Gastrocnemius medialis (tissue), 4 donors: Measurements from ENCODE around the gene PSME3IP1. TPM values are rescaled to one million over a fixed set of nuclear protein-coding genes. Genes with fewer than 3 reads are reported as not detected.
"Not testable (repeated sequence)": the region's sequence is repeated elsewhere in the genome, so short reads cannot be mapped to it uniquely, and the experiment has no call there.

Source experiments
- ATAC-seq, 2 donors: fragments of 150-250 bp; one replicate each; pipeline ENCODE4 v1.9.1; 2016
- DNase-seq, 2 donors: peaks; one replicate each; pipeline ENCODE4 v3.0.0-alpha.2; 2019
- H3K27ac ChIP-seq, 4 donors: fragments of 200-600 bp; sonication (generic); 1 replicate in 1 of 4; 2 replicates in 3 of 4; pipeline ENCODE4 v1.5.1; 2016 to 2018; ENCODE audit warnings: mild to moderate bottlenecking in 2 of 4, moderate library complexity in 1 of 4
- H3K27me3 ChIP-seq, 3 donors: fragments of 200-600 bp; sonication (generic) in 2 of 3; 1 replicate in 1 of 3; 2 replicates in 2 of 3; pipeline versions ENCODE4 v1.5.1 to v1.6.0; 2016 to 2019; ENCODE audit warnings: mild to moderate bottlenecking in 1 of 3, moderate library complexity in 1 of 3
- H3K36me3 ChIP-seq, 2 donors: fragments of 200-600 bp; sonication (generic) in 1 of 2; one replicate each; pipeline ENCODE4 v1.5.1; 2017 to 2018
- H3K4me1 ChIP-seq, 2 donors: fragments of 200-600 bp; sonication (generic) in 1 of 2; one replicate each; pipeline ENCODE4 v1.5.1; 2016 to 2017; ENCODE audit warnings: mild to moderate bottlenecking in 2 of 2
- H3K4me3 ChIP-seq, 4 donors: fragments of 200-600 bp; sonication (generic) in 3 of 4; 1 replicate in 1 of 4; 2 replicates in 3 of 4; pipeline ENCODE4 v1.5.1; 2016 to 2019; ENCODE audit warnings: mild to moderate bottlenecking in 2 of 4
- H3K9me3 ChIP-seq, 3 donors: fragments of 200-600 bp; sonication (generic) in 2 of 3; 1 replicate in 1 of 3; 2 replicates in 2 of 3; pipeline ENCODE4 v1.5.1; 2016 to 2019
- CTCF ChIP-seq, 5 experiments: fragments of 450-650 bp in 3 of 5; fragments of 200-600 bp in 2 of 5; sonication (generic) in 2 of 5; IDR thresholded peaks in 4 of 5; conservative IDR thresholded peaks in 1 of 5; 1 replicate in 4 of 5; 2 replicates in 1 of 5; pipeline ENCODE4 v1.5.1; 2016 to 2019; ENCODE audit warnings: antibody characterized with exemption in 5 of 5, mild to moderate bottlenecking in 3 of 5, moderate library complexity in 3 of 5
- POLR2A ChIP-seq, 2 donors: fragments of 450-650 bp; IDR thresholded peaks; one replicate each; pipeline ENCODE4 v1.6.1; 2017; ENCODE audit warnings: antibody characterized with exemption in 2 of 2, mild to moderate bottlenecking in 2 of 2, moderate library complexity in 2 of 2
- in situ Hi-C, 4 donors: fragments of 200-750 bp; cut with MboI; loops; one replicate each; pipeline versions ENCODE4 v1.15.0 to v1.8.0; 2017; ENCODE audit warnings: low sequenced_read_pairs in 4 of 4
- intact Hi-C: fragments of 100-400 bp; cut with DNase I; formaldehyde crosslinking; loops from one replicate; pipeline ENCODE4 v1.15.1; 2023; ENCODE audit warnings: low total_unique reads
- total RNA-seq, 4 donors: library from RNA; depleted of rRNA; stranded (reverse); fragments of >200 nt; gene quantifications; one replicate each; pipeline versions ENCODE4 v1.1.0 to v1.2.3, GENCODE V29; 2016

The PSME3IP1 gene
- total RNA-seq, 4 donors from 2014 or later: 43.8 to 57.6 (median 53.4) TPM

DNA sequence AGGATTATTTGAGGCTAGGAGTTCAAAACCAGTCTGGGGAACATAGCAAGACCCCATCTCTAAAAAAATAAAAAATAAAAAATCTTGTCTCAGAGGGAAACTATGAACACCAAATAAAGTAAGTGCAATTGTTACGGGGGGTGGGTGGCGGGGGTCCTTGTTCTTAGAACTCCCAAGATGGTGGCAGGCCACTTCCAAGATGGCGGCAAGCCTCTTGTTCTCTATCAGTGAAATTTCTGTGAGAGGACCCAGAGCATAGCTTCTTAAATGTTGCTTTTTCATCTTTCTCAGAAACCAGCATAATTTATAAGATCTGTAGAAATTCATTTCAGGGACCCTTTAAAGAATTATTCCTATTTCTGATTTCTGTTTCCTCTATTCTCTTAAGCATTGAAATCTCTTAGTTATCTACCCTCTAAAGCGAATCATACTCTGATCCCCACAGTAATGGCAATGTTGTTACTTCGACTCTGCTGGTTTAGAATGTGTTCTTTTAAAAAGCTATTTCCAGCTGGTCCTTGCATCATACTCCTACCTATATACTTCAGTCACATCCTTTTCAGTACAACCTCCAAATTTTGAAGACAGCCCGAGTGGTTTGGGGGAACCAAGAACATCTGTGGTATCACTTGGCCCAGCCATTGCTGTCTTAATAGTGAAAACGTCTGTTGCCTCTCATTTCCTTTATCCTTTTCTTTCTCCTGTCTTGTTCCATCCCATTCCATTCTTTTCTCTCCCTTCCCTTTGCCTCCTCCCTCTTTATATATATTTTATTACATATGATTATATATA is 16.5 kb upstream of the PSME3IP1 start:
- H3K36me3 ChIP-seq: peaks cover 0 to 26% of the 10 kb centered on the region in 2 donors
- intact Hi-C loops (no loop called here), in situ Hi-C loops (no loop called here)
- H3K9me3 ChIP-seq: no peaks in the 10 kb centered on the region
- TF ChIP-seq CTCF (IDR thresholded peaks at IDR 0.05 in 4 of 5, conservative IDR thresholded peaks at IDR 0.05 in 1 of 5) (no peak), POLR2A (IDR thresholded peaks at IDR 0.05) (no peak)
- H3K4me1 ChIP-seq: no peaks in the 10 kb centered on the region
- ATAC-seq (no peak), DNase-seq (no peak)
- no peak overlapping the region for H3K4me3 ChIP-seq
- no peaks in the 10 kb centered on the region for H3K27me3 ChIP-seq
- H3K27ac ChIP-seq: no peak overlapping the region

DNA sequence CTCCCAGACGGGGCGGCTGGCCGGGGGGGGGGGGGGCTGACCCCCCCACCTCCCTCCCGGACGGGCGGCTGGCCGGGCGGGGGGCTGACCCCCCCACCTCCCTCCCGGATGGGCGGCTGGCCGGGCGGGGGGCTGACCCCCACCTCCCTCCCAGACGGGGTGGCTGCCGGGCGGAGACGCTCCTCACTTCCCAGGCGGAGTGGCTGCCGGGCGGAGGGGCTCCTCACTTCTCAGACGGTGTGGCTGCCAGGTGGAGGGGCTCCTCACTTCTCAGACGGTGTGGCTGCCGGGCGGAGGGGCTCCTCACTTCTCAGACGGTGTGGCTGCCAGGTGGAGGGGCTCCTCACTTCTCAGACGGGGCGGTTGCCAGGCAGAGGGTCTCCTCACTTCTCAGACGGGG is 15.1 kb upstream of the PSME3IP1 start:
- in situ Hi-C loops, H3K27ac ChIP-seq, DNase-seq, H3K4me1 ChIP-seq, H3K9me3 ChIP-seq, intact Hi-C loops, H3K27me3 ChIP-seq, H3K4me3 ChIP-seq, ATAC-seq: not testable (repeated sequence)
- peaks cover 0 to 15% of the 10 kb centered on the region in 2 donors for H3K36me3 ChIP-seq

DNA sequence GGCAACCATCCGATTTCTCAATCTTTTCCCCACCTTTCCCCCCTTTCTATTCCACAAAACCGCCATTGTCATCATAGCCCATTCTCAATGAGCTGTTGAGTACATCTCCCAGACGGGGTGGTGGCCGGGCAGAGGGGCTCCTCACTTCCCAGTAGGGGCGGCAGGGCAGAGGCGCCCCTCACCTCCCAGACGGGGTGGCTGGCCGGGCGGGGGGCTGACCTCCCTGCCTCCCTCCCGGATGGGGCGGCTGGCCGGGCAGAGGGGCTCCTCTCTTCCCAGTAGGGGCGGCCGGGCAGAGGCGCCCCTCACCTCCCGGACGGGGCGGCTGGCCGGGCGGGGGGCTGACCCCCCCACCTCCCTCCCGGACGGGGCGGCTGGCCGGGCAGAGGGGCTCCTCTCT is 14.5 kb upstream of the PSME3IP1 start:
- in situ Hi-C loops, H3K4me1 ChIP-seq, H3K4me3 ChIP-seq, DNase-seq, intact Hi-C loops, H3K9me3 ChIP-seq, H3K27me3 ChIP-seq, ATAC-seq, H3K27ac ChIP-seq: not testable (repeated sequence)
- peaks cover 0 to 10% of the 10 kb centered on the region in 2 donors for H3K36me3 ChIP-seq

- Histone ChIP-seq H3K9me3 (no peaks in the 10 kb centered on the region), H3K36me3 (no peaks in the 10 kb centered on the region), H3K4me3 (no peak overlapping the region), H3K27me3 (no peaks in the 10 kb centered on the region), H3K27ac (no peak overlapping the region), H3K4me1 (peaks cover under 1 to 1% of the 10 kb centered on the region in 2 donors)
- no peak for DNase-seq
- TF ChIP-seq POLR2A (IDR thresholded peaks at IDR 0.05): no peak
- TF ChIP-seq CTCF (IDR thresholded peaks at IDR 0.05 in 4 of 5, conservative IDR thresholded peaks at IDR 0.05 in 1 of 5): no peak
- in situ Hi-C loops: no loop called here
- no peak for ATAC-seq
- intact Hi-C loops: no loop called here
Observed at GRCh38 chr16:57196753-57197152, 10.9 kb upstream of the PSME3IP1 start.

DNA sequence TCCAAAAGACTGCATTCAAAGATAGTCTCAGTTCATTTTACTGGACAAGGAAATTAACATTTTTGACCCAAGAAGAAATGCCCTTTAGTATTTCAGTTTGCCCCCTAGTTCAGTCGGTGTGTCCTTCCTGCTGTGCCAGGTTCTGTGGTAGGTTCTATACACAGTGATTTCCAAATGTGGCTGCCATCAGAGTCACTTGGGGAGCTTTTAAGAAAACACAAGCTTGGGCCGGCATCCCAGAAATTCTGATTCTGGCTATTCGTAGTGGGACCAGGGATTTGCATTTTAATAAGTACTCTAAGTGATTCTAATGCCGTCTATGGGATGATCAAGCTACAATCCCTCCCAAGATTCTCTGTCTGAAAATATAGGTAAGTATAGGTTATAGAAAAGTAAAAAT is 10.4 kb upstream of the PSME3IP1 start:
- ATAC-seq (no peak), DNase-seq (no peak)
- Histone ChIP-seq H3K4me3 (no peak overlapping the region), H3K27me3 (no peaks in the 10 kb centered on the region), H3K9me3 (no peaks in the 10 kb centered on the region), H3K36me3 (no peaks in the 10 kb centered on the region), H3K4me1 (peaks cover 6% of the 10 kb centered on the region in 2 donors), H3K27ac (no peak overlapping the region)
- TF ChIP-seq POLR2A (IDR thresholded peaks at IDR 0.05) (no peak), CTCF (IDR thresholded peaks at IDR 0.05 in 4 of 5, conservative IDR thresholded peaks at IDR 0.05 in 1 of 5) (no peak)
- in situ Hi-C loops (no loop called here), intact Hi-C loops (no loop called here)
